ENCODE results near the gene TMC3. TPM values are rescaled to one million over a fixed set of nuclear protein-coding genes. Genes with fewer than 3 reads are reported as not detected.

The TMC3 gene
- total RNA-seq, 3 donors from 2014 or later (not counting 1 experiment from before 2014, with no cell fraction given): not detected

DNA sequence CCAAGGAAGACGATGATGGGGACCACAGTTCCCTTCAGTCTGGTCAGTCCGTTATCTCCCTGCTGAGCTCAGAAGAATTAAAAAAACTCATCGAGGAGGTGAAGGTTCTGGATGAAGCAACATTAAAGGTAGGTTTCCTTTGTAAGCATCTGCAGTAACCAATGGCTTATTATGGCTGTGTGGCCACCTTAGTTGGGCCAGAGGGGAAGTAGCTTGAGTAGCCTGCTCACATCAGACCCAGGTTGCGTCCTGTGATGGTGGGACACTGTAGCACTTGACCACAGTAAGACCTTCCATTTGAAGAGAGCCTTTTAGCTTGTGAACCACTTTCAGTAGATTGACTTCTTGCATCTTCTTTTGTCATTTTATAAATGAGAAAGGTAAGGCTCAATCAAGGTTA lies 72.6 kb downstream of the TMC3 start:
- peaks cover 97 to 98% of the 10 kb centered on the region in 2 donors for H3K4me1 Mint-ChIP-seq
- H3K27me3 Mint-ChIP-seq (ENCODE audit: low read depth in 2 of 2): no peaks in the 10 kb centered on the region
- H3K27me3 ChIP-seq (ENCODE audit: control insufficient read depth, insufficient read depth, low read length): no peaks in the 10 kb centered on the region
- H3K36me3 ChIP-seq (ENCODE audit: control insufficient read depth, insufficient read depth, low read length): peaks cover 72% of the 10 kb centered on the region
- no peaks in the 10 kb centered on the region for H3K9me3 ChIP-seq (ENCODE audit: control insufficient read depth, insufficient read depth, low read length)
- TF ChIP-seq, protein P1, sequence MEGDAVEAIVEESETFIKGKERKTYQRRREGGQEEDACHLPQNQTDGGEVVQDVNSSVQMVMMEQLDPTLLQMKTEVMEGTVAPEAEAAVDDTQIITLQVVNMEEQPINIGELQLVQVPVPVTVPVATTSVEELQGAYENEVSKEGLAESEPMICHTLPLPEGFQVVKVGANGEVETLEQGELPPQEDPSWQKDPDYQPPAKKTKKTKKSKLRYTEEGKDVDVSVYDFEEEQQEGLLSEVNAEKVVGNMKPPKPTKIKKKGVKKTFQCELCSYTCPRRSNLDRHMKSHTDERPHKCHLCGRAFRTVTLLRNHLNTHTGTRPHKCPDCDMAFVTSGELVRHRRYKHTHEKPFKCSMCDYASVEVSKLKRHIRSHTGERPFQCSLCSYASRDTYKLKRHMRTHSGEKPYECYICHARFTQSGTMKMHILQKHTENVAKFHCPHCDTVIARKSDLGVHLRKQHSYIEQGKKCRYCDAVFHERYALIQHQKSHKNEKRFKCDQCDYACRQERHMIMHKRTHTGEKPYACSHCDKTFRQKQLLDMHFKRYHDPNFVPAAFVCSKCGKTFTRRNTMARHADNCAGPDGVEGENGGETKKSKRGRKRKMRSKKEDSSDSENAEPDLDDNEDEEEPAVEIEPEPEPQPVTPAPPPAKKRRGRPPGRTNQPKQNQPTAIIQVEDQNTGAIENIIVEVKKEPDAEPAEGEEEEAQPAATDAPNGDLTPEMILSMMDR (IDR thresholded peaks at IDR 0.05): no peak
- 34% methylated on average over 4 of the region's 4 CpGs for WGBS (ENCODE audit: insufficient coverage)
- H3K4me3 Mint-ChIP-seq: peak overlapping the region; percentile 99
- peak overlapping the region; percentile 72 for H3K4me3 ChIP-seq (ENCODE audit: low read length)
- H3K27ac ChIP-seq (ENCODE audit: low read length): peak overlapping the region; percentile 81
- H3K9me3 Mint-ChIP-seq: no peaks in the 10 kb centered on the region
- intact Hi-C loops (cut with micrococcal nuclease): loop anchor here (2.0 kb wide), 1 partner anchor 23 kb away; the partner anchor contains the start of gene STARD5
- H3K4me1 ChIP-seq (ENCODE audit: control insufficient read depth, insufficient read depth, low read length): peaks cover 84% of the 10 kb centered on the region
- ATAC-seq (no peak), DNase-seq (no peak)
- H3K36me3 Mint-ChIP-seq: peaks cover 43% of the 10 kb centered on the region
- H3K27ac Mint-ChIP-seq: peak overlapping the region; percentile 97 to 98

DNA sequence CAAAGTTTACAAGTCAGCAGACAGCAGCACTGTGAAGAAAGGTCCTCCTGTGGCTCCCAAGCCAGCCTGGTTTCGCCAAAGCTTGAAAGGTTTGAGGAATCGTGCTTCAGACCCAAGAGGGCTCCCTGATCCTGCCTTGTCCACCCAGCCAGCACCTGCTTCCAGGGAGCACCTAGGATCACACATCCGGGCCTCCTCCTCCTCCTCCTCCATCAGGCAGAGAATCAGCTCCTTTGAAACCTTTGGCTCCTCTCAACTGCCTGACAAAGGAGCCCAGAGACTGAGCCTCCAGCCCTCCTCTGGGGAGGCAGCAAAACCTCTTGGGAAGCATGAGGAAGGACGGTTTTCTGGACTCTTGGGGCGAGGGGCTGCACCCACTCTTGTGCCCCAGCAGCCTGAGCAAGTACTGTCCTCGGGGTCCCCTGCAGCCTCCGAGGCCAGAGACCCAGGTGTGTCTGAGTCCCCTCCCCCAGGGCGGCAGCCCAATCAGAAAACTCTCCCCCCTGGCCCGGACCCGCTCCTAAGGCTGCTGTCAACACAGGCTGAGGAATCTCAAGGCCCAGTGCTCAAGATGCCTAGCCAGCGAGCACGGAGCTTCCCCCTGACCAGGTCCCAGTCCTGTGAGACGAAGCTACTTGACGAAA lies 74.3 kb downstream of the TMC3 start:
- no peaks in the 10 kb centered on the region for H3K27me3 Mint-ChIP-seq (ENCODE audit: low read depth in 2 of 2)
- TF ChIP-seq, protein P1 (IDR thresholded peaks at IDR 0.05): no peak
- DNase-seq (peak in 1 of 2 donors; percentile 11), ATAC-seq (no peak)
- no peaks in the 10 kb centered on the region for H3K27me3 ChIP-seq (ENCODE audit: control insufficient read depth, insufficient read depth, low read length)
- peak overlapping the region; percentile 99 for H3K4me3 Mint-ChIP-seq
- H3K4me3 ChIP-seq (ENCODE audit: low read length): peak overlapping the region; percentile 72
- peaks cover 43% of the 10 kb centered on the region for H3K36me3 Mint-ChIP-seq
- peaks cover 100% of the 10 kb centered on the region in 2 donors for H3K4me1 Mint-ChIP-seq
- H3K27ac Mint-ChIP-seq: peak overlapping the region; percentile 97 to 98
- no peaks in the 10 kb centered on the region for H3K9me3 ChIP-seq (ENCODE audit: control insufficient read depth, insufficient read depth, low read length)
- H3K36me3 ChIP-seq (ENCODE audit: control insufficient read depth, insufficient read depth, low read length): peaks cover 56% of the 10 kb centered on the region
- peaks cover 88% of the 10 kb centered on the region for H3K4me1 ChIP-seq (ENCODE audit: control insufficient read depth, insufficient read depth, low read length)
- no peaks in the 10 kb centered on the region for H3K9me3 Mint-ChIP-seq
- H3K27ac ChIP-seq (ENCODE audit: low read length): peak overlapping the region; percentile 81
- intact Hi-C loops (cut with micrococcal nuclease): loop anchor here (2.0 kb wide), 1 partner anchor 25 kb away; the partner anchor contains the start of gene STARD5
- WGBS (ENCODE audit: insufficient coverage): 11% methylated on average over 14 of the region's 14 CpGs

DNA sequence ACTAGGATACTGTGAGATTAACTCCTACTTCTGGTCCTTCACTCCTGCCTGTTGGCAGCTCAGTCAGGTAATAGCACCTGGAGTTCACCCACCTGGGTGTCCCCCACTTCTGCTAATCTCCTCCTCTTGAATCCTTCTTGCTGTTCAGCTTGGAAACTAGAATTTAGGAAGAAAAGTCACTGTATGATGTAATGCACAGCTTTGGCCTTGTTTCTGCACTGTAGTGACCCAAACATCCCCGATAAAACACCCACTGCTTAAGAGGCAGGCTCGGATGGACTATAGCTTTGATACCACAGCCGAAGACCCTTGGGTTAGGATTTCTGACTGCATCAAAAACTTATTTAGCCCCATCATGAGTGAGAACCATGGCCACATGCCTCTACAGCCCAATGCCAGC lies 74.9 kb downstream of the TMC3 start:
- peak overlapping the region; percentile 72 for H3K4me3 ChIP-seq (ENCODE audit: low read length)
- intact Hi-C loops (cut with micrococcal nuclease): no loop called here
- DNase-seq (no peak), ATAC-seq (no peak)
- peaks cover 89% of the 10 kb centered on the region for H3K4me1 ChIP-seq (ENCODE audit: control insufficient read depth, insufficient read depth, low read length)
- Mint-ChIP-seq H3K9me3 (no peaks in the 10 kb centered on the region), H3K36me3 (peaks cover 37% of the 10 kb centered on the region), H3K4me3 (peak overlapping the region; percentile 99), H3K27ac (peak overlapping the region; percentile 97 to 98), H3K4me1 (peaks cover 100% of the 10 kb centered on the region in 2 donors), H3K27me3 (ENCODE audit: low read depth in 2 of 2) (no peaks in the 10 kb centered on the region)
- H3K27ac ChIP-seq (ENCODE audit: low read length): peak overlapping the region; percentile 81
- WGBS (ENCODE audit: insufficient coverage): 20% methylated on average over 3 of the region's 3 CpGs
- H3K9me3 ChIP-seq (ENCODE audit: control insufficient read depth, insufficient read depth, low read length): no peaks in the 10 kb centered on the region
- TF ChIP-seq, protein P1 (IDR thresholded peaks at IDR 0.05): no peak
- H3K36me3 ChIP-seq (ENCODE audit: control insufficient read depth, insufficient read depth, low read length): peaks cover 50% of the 10 kb centered on the region
- no peaks in the 10 kb centered on the region for H3K27me3 ChIP-seq (ENCODE audit: control insufficient read depth, insufficient read depth, low read length)
